A549 (cell line): ENCODE data around the gene PRKCE.

ENCODE experiments used
- BCL3 ChIP-seq: fragments of >200 bp; sonication (Bioruptor Twin); formaldehyde crosslinking; IDR thresholded peaks from 3 replicates; pipeline ENCODE4 v1.6.1; 2016
- CEBPB ChIP-seq, 2 experiments: fragments of >200 bp in 1 of 2; sonication (Bioruptor Twin) in 1 of 2; formaldehyde crosslinking in 1 of 2; IDR thresholded peaks; 2 replicates each; pipeline ENCODE4 v1.6.1; 2012 to 2016
- CTCF ChIP-seq: fragments of >200 bp; sonication (Bioruptor Twin); formaldehyde crosslinking; IDR thresholded peaks from 3 replicates; pipeline ENCODE4 v1.5.1; 2016
- EP300 ChIP-seq, 2 experiments: fragments of >200 bp; sonication (Bioruptor Twin); formaldehyde crosslinking; IDR thresholded peaks; 2 replicates in 1 of 2; 3 replicates in 1 of 2; pipeline ENCODE4 v1.6.1; 2016 to 2017
- HOXA7 ChIP-seq: fragments of 250-450 bp; sonication (Bioruptor Pico); IDR thresholded peaks from 2 replicates; pipeline ENCODE4 v1.5.0; 2020; ENCODE audit warnings: mild to moderate bottlenecking, moderate library complexity

- TF ChIP-seq CTCF (no peak), CEBPB (IDR thresholded peaks at IDR 0.05) (no peak), EP300 (IDR thresholded peaks at IDR 0.05) (no peak), BCL3 (no peak), HOXA7 (CRISPR knock-in tag) (no peak)
These were observed 278.4 kb downstream of the PRKCE start for GRCh38 chr2:45929674-45930395.
